Ectodermal cell (in vitro differentiated cells): ENCODE results near the gene VWA5B2.
A peak's percentile ranks its signal among the peaks of the same experiment; 100 is the strongest.

ENCODE experiments used
- H3K27ac ChIP-seq: 2 replicates; pipeline ENCODE4 v1.7.0; 2013; ENCODE audit warnings: mild to moderate bottlenecking, low read depth, low read length; ENCODE audit not compliant: insufficient read depth, poor library complexity, severe bottlenecking
- H3K27me3 ChIP-seq: 2 replicates; pipeline ENCODE4 v1.7.0; 2013; ENCODE audit warnings: mild to moderate bottlenecking, low read length; ENCODE audit not compliant: insufficient read depth, control insufficient read depth, poor library complexity, severe bottlenecking
- H3K36me3 ChIP-seq: one replicate; pipeline ENCODE4 v1.7.0; 2013; ENCODE audit warnings: low read length; ENCODE audit not compliant: control insufficient read depth, insufficient read depth
- H3K4me1 ChIP-seq: one replicate; pipeline ENCODE4 v1.7.0; 2013; ENCODE audit warnings: low read length; ENCODE audit not compliant: control insufficient read depth, insufficient read depth
- H3K4me3 ChIP-seq: 2 replicates; pipeline ENCODE4 v1.7.0; 2013; ENCODE audit warnings: low read depth, low read length, control low read depth; ENCODE audit not compliant: insufficient read depth
- H3K9me3 ChIP-seq: 2 replicates; pipeline ENCODE4 v1.7.0; 2013; ENCODE audit warnings: mild to moderate bottlenecking, low read length, moderate library complexity; ENCODE audit not compliant: control insufficient read depth
- WGBS, 2 experiments: methylation state at CpG; one replicate each; pipeline ENCODE4 v1.1.7; 2013; ENCODE audit warnings: missing lambda C conversion rate in 2 of 2; 5-methylcytosine and 5-hydroxymethylcytosine counted together

VWA5B2 gene

DNA sequence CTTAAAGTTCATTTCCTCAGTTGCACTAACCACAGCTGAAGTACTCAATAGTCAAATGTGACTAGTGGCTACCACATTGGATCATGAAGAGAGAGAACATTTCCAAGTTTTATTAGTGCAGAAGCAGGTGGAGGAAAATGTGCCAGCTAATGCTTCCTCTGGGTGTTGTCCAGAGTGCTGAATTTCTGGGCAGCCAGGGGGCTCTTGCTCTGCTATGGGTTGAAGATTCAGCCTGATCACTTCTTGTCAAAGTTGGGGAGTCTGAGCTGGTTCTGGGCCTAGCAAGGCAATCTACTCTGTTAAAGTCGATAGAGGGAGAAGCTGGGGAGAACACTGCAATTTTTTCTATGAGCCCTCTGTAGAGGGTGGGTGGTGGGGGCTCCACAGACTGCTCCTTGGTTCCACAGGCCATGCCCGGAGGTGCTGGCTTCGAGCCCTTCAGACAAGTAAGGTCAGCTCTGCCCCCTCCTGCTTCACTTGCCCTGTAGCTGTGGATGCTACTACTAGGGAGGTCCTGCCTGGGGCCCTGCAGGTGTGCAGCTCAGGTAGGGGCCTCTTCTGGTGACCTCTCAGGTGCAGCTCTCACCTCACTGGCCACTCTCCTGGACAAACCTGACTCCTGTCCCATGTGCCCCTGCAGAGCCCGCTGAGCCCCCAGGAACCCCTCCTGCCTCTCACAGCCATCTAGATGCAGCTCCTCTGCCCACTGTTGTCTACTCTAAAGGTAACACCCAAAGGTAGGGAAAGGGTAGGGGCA, 11.2 kb downstream of the VWA5B2 start:
- WGBS, 2 experiments: 83 to 84% methylated on average over 4 of the region's 4 CpGs
- Histone ChIP-seq H3K27me3 (no peaks in the 10 kb centered on the region), H3K27ac (no peak overlapping the region), H3K36me3 (peaks cover 24% of the 10 kb centered on the region), H3K4me1 (no peaks in the 10 kb centered on the region), H3K4me3 (no peak overlapping the region), H3K9me3 (no peaks in the 10 kb centered on the region)

DNA sequence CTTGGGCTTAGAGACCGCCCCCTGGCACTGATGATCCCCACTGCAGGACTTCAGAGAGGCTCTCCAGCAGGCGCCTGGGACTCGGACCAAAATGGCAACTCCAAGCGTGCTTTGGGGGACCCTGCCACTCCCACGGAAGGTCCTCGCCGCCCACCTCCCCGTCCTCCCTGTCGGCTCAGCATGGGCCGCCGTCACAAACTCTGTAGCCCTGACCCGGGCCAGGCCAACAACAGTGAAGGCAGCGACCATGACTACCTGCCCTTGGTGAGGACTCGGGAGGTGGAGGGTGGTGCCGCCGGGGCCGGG, 11.7 kb downstream of the VWA5B2 start:
- Histone ChIP-seq H3K27ac (no peak overlapping the region), H3K27me3 (no peaks in the 10 kb centered on the region), H3K4me1 (no peaks in the 10 kb centered on the region), H3K36me3 (peaks cover 24% of the 10 kb centered on the region), H3K4me3 (no peak overlapping the region), H3K9me3 (no peaks in the 10 kb centered on the region)
- 82 to 88% methylated on average over 17 of the region's 17 CpGs for WGBS, 2 experiments

DNA sequence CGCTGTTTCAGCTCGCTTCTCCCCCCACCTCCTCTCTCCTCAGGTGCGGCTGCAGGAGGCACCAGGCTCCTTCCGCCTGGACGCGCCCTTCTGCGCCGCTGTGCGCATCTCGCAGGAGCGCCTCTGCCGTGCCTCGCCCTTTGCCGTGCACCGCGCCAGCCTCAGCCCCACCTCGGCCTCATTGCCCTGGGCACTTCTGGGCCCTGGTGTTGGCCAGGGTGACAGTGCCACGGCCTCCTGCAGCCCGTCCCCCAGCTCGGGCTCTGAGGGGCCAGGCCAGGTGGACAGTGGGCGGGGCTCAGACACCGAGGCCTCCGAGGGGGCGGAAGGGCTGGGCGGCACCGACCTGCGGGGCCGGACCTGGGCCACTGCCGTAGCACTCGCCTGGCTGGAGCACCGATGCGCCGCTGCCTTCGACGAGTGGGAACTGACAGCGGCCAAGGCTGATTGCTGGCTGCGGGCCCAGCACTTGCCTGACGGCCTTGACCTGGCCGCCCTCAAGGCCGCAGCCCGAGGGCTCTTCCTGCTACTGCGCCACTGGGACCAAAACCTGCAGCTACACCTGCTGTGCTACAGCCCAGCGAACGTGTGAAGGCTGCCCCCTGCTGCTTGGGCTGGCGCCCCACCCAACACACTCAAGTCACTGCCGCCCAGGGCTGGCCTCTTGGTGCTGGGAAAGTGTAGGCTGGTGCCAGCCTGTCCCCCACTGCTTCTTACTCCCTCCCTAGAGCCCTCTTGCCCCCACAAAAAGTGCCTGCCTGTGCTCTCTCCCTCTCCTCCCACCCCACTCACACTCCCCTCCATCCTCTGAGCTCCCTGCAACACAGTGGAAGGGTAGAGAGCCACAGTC, 12.3 kb downstream of the VWA5B2 start:
- H3K27ac ChIP-seq: no peak overlapping the region
- no peaks in the 10 kb centered on the region for H3K27me3 ChIP-seq
- no peak overlapping the region for H3K4me3 ChIP-seq
- H3K4me1 ChIP-seq: no peaks in the 10 kb centered on the region
- H3K9me3 ChIP-seq: no peaks in the 10 kb centered on the region
- 76 to 78% methylated on average over 46 of the region's 46 CpGs for WGBS, 2 experiments
- peaks cover 24% of the 10 kb centered on the region for H3K36me3 ChIP-seq

DNA sequence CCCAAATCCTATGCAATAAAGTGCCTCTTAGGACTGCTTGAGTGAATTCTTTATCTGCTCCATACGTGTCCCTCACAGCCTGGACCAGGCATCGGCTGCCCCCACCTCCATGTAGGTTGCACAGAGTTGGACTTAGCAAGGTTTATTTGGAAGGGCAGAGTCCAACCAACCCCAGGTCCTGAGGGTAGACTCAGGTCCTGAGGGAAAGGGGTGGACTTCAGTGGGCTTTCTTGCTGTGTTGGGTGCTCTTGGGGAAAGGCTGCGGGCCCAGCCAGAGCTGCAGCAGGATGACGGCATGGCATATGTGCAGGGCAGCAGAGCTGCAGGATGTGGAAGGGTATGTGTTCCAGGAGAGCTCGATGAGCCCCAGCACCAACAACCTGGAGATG, 12.9 kb downstream of the VWA5B2 start:
- no peaks in the 10 kb centered on the region for H3K27me3 ChIP-seq
- WGBS, 2 experiments: 96 to 97% methylated on average over 5 of the region's 5 CpGs
- H3K9me3 ChIP-seq: no peaks in the 10 kb centered on the region
- no peak overlapping the region for H3K27ac ChIP-seq
- H3K36me3 ChIP-seq: peaks cover 24% of the 10 kb centered on the region
- H3K4me3 ChIP-seq: no peak overlapping the region
- H3K4me1 ChIP-seq: no peaks in the 10 kb centered on the region

DNA sequence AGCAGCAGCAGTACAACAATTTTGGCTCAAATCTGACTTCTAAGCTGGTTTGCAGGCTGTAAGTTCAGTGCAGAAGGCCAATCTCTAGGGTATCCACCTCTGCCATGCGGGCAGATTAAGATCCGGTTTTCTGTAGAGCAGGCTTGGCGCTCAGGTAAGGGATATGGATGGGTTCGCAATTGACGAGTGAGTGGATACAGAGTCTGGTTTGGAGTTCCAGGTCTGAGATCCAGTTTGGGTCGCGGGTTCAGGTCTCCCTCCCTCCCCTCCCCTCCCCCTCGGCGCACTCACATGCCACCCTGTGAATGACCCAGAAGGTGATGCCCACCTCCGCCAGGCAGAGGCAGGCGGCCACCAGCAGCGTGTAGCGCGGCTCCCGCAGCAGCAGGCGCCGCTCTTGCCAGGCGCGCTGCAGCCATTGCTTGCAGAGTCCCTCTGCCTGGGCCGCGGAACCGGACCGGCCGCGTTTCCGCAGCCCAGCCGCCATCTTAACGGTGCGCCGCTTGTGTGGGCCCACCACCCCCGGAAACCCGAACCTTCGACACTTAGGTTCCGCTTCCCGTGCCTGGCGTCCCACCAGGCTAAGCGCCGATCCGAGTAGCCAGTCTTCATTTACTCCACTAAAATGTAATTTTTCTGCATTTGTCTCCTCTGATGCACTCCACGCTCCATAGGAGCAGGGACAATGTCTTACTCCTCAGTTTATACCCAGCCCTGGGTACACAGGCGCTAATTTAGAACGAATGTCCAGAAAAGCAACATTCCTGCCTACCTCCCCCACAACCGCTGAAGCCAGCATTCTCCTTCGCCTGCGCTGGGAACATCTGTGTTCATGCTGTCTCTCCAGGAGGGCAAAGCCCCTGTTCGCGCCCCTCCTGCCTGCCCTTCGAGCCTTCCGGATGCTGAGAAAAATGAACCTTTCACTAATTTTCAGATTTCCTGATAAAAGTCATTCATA, 19.3 kb downstream of the VWA5B2 start, which contains the start of gene ALG3:
Gene ALG3 (minus strand): TSS at position 509 of the 958 bp plus-strand sequence. CDS start 22 bp downstream, at position 487.
- Histone ChIP-seq H3K27ac (peak within 1 kb of the TSS; percentile 88), H3K36me3 (peaks cover 14% of the 10 kb centered on the region), H3K4me1 (no peaks in the 10 kb centered on the region), H3K4me3 (peak within 1 kb of the TSS; percentile 95), H3K9me3 (no peaks in the 10 kb centered on the region), H3K27me3 (no peaks in the 10 kb centered on the region)
- WGBS, 2 experiments: 0% methylated on average over 49 of the region's 49 CpGs

DNA sequence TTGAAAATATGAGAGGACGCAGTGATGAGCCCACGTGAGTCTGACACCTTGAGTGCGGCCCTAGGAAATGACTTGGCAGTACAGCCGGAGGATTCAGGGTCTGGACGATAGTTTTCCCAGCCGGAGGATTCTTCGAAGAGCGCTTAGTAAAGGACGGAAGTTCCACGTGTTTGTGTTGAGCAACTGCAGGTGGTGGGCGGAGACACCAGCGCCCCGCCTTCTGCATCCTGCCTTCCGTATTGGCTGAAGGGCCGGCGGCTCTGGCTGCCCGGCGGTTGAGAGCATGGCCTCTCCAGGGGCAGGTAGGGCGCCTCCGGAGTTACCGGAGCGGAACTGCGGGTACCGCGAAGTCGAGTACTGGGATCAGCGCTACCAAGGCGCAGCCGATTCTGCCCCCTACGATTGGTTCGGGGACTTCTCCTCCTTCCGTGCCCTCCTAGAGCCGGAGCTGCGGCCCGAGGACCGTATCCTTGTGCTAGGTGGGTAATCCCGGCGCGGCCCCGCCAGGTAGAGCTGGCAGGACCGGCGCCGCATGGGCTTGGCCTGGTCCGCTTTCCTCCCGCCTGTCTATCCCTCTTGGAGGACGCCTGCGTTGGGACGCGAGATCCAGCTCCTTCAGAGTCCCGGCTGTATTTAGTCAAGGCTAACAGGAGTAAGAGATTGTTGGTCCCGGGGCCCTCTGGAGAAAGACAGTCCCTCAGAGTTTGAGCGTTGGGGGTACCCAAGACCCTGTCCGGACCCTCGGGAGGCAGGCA, 20.2 kb downstream of the VWA5B2 start, which contains the start of gene EEF1AKMT4:
Gene EEF1AKMT4 (plus strand): TSS at position 261 of the 755 bp plus-strand sequence. CDS start 23 bp downstream, at position 284.
- no peaks in the 10 kb centered on the region for H3K9me3 ChIP-seq
- WGBS, 2 experiments: 0% methylated on average over 54 of the region's 54 CpGs
- no peaks in the 10 kb centered on the region for H3K27me3 ChIP-seq
- H3K4me1 ChIP-seq: no peaks in the 10 kb centered on the region
- peaks cover 9% of the 10 kb centered on the region for H3K36me3 ChIP-seq
- H3K4me3 ChIP-seq: peak within 1 kb of the TSS; percentile 95
- peak within 1 kb of the TSS; percentile 88 for H3K27ac ChIP-seq

DNA sequence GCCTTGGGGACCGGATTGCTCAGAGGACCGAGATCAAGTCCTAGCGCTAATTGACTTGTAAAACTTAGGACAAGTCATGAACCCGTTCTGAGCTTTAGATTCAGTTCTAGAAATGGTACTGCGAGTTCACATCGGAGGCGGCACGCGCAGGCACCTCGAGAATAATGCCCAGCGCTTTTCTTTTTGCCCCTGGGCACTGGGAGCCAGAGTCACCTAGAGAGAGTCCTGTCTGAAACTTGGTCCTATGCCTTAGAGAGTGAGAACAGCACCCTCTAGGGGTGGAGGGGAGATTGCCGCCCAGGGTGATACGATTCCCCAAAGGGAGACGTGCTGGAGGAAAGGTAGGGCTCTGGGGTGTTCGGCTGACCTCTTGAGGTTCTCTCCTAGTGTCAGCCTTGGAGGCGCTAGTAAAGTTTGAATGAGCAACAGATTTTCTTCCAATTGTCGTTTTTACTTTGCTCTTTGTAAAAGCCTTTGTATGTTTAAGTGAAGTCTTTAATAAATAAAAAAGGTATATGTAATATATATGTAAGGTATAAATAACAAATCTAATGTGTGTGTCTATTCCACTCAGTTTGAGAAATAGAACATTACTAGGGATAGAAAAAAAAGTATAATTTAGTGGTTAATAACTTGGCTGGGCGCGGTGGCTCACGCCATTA, 20.9 kb downstream of the VWA5B2 start:
- 16 to 18% methylated on average over 19 to 20 of the region's 20 CpGs for WGBS, 2 experiments
- Histone ChIP-seq H3K9me3 (no peaks in the 10 kb centered on the region), H3K4me1 (no peaks in the 10 kb centered on the region), H3K4me3 (peak overlapping the region; percentile 95), H3K27ac (no peak overlapping the region), H3K36me3 (peaks cover 2% of the 10 kb centered on the region), H3K27me3 (no peaks in the 10 kb centered on the region)

DNA sequence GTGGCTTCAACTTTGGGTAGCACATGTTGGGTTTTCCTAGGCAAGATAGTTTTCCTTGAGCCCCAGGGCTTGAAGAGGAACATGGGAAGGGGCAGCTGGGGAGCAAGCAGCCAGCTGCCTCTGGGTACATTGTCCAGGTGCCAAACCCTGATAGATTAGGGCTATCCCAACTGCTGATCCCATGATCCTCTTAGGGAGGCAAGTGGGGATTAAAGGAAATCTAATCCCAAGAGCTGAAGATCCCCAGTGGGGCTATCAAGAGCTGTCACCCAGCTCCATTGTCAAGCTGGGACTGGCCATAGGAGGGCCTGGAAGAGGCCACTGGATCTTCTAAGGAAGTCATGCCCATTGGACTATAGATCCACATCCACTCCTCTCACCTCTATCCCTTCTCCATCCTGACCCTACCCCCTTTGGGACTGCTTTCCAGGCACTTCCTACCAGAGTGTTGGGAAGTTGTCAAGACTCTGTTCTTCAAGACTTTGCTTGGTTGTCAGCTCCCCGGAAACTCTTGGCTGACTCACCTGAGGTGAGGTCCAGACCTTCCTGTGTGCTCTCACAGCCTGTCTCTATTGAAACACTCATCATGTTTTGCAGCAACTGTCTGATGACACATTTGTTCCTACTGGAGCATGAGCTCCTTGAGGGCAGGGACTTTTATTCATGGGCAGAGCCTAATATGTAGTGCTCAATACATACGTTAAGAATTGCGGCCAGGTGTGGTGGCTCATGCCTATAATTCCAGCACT, 26.1 kb downstream of the VWA5B2 start:
- Histone ChIP-seq H3K27me3 (peaks cover 28% of the 10 kb centered on the region), H3K27ac (no peak overlapping the region)
- 96 to 97% methylated on average over 3 of the region's 3 CpGs for WGBS, 2 experiments

More for the DNA sequence above, 26.1 kb downstream of the VWA5B2 start:
- H3K36me3 ChIP-seq: no peaks in the 10 kb centered on the region
- H3K4me3 ChIP-seq: no peak overlapping the region
- H3K4me1 ChIP-seq: peaks cover under 1% of the 10 kb centered on the region
- H3K9me3 ChIP-seq: no peaks in the 10 kb centered on the region
